GM23248 (cell line): Measurements from ENCODE around the gene ZNRD2. TPM values are rescaled to one million over a fixed set of nuclear protein-coding genes. Genes with fewer than 3 reads are reported as not detected.
A peak's percentile ranks its signal among the peaks of the same experiment; 100 is the strongest.

ENCODE experiments used
- DNase-seq: peaks from one replicate; pipeline ENCODE4 v3.0.0-alpha.2; 2015
- H2AFZ ChIP-seq: fragments of 200-600 bp; sonication (generic); 2 replicates; pipeline ENCODE4 v1.6.1; 2016; ENCODE audit warnings: antibody characterized with exemption
- H3F3A ChIP-seq: fragments of 200-600 bp; sonication (generic); 2 replicates; pipeline ENCODE4 v1.6.1; 2016; ENCODE audit warnings: mild to moderate bottlenecking, antibody characterized with exemption, mixed run types; ENCODE audit not compliant: insufficient read depth
- H3K27ac ChIP-seq: fragments of 200-600 bp; sonication (generic); 2 replicates; pipeline ENCODE4 v1.5.1; 2016; ENCODE audit warnings: mild to moderate bottlenecking
- H3K27me3 ChIP-seq: fragments of 200-600 bp; sonication (generic); replicated peaks from 2 replicates; pipeline ENCODE4 v1.6.1; 2016; ENCODE audit warnings: mild to moderate bottlenecking; ENCODE audit not compliant: insufficient read depth
- H3K36me3 ChIP-seq: fragments of 200-600 bp; sonication (generic); 2 replicates; pipeline ENCODE4 v1.6.1; 2016; ENCODE audit warnings: low read depth, mild to moderate bottlenecking
- H3K4me1 ChIP-seq: fragments of 200-600 bp; sonication (generic); 2 replicates; pipeline ENCODE4 v1.6.1; 2016; ENCODE audit warnings: mild to moderate bottlenecking; ENCODE audit not compliant: insufficient read depth
- H3K4me2 ChIP-seq: fragments of 200-600 bp; sonication (generic); one replicate; pipeline ENCODE4 v1.6.1; 2016; ENCODE audit warnings: mild to moderate bottlenecking; ENCODE audit not compliant: unreplicated experiment
- H3K4me3 ChIP-seq: fragments of 200-600 bp; sonication (generic); 2 replicates; pipeline ENCODE4 v1.5.1; 2016; ENCODE audit warnings: mild to moderate bottlenecking
- H3K79me2 ChIP-seq: fragments of 200-600 bp; sonication (generic); 2 replicates; pipeline ENCODE4 v1.6.1; 2016; ENCODE audit warnings: mild to moderate bottlenecking; ENCODE audit not compliant: insufficient read depth
- H3K9ac ChIP-seq: fragments of 200-600 bp; sonication (generic); 2 replicates; pipeline ENCODE4 v1.6.1; 2016; ENCODE audit warnings: mild to moderate bottlenecking
- H3K9me2 ChIP-seq: fragments of 200-600 bp; sonication (generic); 2 replicates; pipeline ENCODE4 v1.6.1; 2016; ENCODE audit warnings: mixed run types, mild to moderate bottlenecking, moderate library complexity; ENCODE audit not compliant: insufficient read depth
- H3K9me3 ChIP-seq: fragments of 200-600 bp; sonication (generic); one replicate; pipeline ENCODE4 v1.6.1; 2017; ENCODE audit warnings: low read depth
- H4K20me1 ChIP-seq: fragments of 200-600 bp; sonication (generic); 2 replicates; pipeline ENCODE4 v1.6.0; 2016; ENCODE audit not compliant: insufficient read depth
- EZH2 ChIP-seq: fragments of 200-600 bp; sonication (generic); IDR thresholded peaks from 2 replicates; pipeline ENCODE4 v1.6.1; 2018; ENCODE audit warnings: antibody characterized with exemption, mild to moderate bottlenecking; ENCODE audit not compliant: insufficient read depth, poor library complexity, severe bottlenecking
- EZH2phosphoT487 ChIP-seq: fragments of 200-600 bp; sonication (generic); IDR thresholded peaks from 2 replicates; pipeline ENCODE4 v1.6.1; 2018; ENCODE audit warnings: antibody characterized with exemption, moderate library complexity, mild to moderate bottlenecking, low read depth; ENCODE audit not compliant: insufficient read depth
- WGBS, 2 experiments: methylation state at CpG; one replicate each; pipeline ENCODE4 v1.1.6; 2015 to 2017; ENCODE audit warnings: low lambda C conversion rate in 2 of 2, low coverage in 1 of 2; ENCODE audit errors: missing lambda C conversion rate in 2 of 2; 5-methylcytosine and 5-hydroxymethylcytosine counted together
- in situ Hi-C: fragments of 300-500 bp; cut with MboI; formaldehyde crosslinking; loops from 2 replicates; pipeline ENCODE4 v1.15.0; 2020
- polyA plus RNA-seq: library from polyadenylated mRNA; unstranded; fragments of >200 nt; fragmentation: Nextera tagmentation; extraction: Ambion mirVana; gene quantifications from 2 replicates; pipeline ENCODE4 v1.2.1, GENCODE V29; 2016
- total RNA-seq: library from RNA; depleted of rRNA; stranded (reverse); fragments of >200 nt; shearing (Covaris generic); gene quantifications from 2 replicates; pipeline ENCODE4 v1.2.3, GENCODE V29; 2014

Gene ZNRD2
- total and polyA plus RNA-seq, 2 experiments from 2014 or later = 54.5 to 74.9 TPM

DNA sequence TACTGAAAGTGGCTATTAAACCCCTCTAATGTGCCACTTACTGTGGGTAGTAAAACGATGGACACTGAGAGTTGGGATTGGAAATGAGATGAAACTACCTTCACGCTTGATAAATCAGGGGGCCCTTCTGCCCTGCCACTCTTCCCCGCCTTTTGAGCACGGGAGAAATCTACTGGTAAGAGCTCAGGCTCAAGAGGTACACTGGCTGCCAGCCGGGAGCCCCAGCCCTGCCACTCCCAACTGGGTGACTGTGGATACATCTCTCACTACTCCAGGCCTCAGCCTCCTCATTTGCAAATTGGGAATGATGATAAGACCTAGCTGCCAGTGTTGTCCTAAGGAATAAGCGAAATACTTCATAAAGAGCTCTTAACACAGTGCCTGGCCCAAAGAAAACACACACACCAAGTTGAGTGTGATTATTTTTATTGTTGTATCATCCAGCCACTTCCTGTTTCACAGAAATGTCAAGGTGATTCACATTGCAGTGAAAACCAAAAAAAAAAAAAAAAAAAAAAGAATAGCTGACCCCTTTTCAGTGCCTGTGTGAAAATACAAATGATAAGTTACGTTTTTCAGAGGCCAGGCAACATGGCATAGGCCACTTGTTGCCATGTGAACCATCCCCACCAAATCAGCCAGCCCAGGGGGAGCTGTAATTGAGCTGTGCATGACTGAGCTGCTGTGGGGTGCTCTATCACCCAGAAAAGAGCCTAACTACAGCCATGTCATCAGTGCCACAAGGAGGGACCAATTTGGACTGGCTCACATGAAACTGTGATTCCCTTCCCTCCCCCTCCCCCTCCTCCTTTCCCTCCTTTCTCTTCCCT lies 4.4 kb upstream of the ZNRD2 start:
- 66 to 73% methylated on average over 7 of the region's 7 CpGs for WGBS, 2 experiments
- Histone ChIP-seq H2AFZ (no peak overlapping the region), H3K9me2 (no peaks in the 10 kb centered on the region), H3K9me3 (no peaks in the 10 kb centered on the region), H3K36me3 (no peaks in the 10 kb centered on the region), H3F3A (peaks cover 22% of the 10 kb centered on the region), H3K27me3 (no peaks in the 10 kb centered on the region), H3K79me2 (peaks cover 38% of the 10 kb centered on the region), H3K4me2 (no peak overlapping the region), H4K20me1 (no peaks in the 10 kb centered on the region), H3K4me1 (peaks cover 19% of the 10 kb centered on the region), H3K27ac (peak overlapping the region; percentile 46), H3K4me3 (no peak overlapping the region), H3K9ac (peak overlapping the region; percentile 3; the same call in 1 of the 2 replicates)
- in situ Hi-C loops = no loop called here
- TF ChIP-seq EZH2phosphoT487 (no peak), EZH2 (no peak)
- DNase-seq = peak; percentile 50

DNA sequence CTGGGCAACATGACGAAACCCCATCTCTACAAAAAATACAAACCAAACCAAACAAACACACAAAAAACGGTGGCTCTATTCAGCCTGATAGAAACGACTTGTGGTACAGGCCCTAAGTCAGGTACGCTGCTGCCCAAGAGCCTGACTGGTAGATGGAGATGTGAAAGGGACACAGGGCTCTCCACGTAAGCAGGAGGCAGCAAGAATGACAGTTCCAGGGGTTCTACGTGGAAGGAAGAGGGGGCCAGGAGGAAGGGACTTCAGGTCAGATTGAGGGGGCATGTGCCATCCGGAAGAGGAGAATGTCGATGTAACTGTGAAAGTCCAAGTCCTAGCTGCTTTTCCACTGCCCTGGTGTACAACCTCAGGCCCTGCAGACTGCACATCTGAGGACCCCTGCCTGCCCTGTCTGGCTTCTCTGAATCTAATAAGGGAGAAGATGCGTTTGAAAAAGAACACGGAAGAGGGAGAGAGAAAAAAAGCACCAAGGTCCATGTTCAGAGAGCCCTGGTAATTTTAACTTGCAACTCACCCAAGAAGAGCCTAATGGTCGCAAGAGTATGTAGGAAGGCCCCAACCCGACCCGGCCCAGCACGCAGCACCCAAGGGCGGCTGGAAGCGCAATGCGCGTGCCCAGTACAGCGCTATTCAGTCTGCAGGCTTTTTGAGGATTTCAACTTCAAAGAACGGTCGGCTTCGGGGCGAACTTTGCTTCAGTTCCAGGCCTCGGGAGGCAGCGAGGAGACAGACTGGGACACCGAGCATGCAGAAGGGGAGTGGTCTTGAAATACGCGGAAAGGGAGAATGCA lies 909 bp upstream of the ZNRD2 start:
- Histone ChIP-seq H3K27ac (peak overlapping the region; percentile 89), H3F3A (peaks cover 10% of the 10 kb centered on the region), H3K4me3 (peak overlapping the region; percentile 92), H3K36me3 (no peaks in the 10 kb centered on the region), H3K4me1 (peaks cover 37% of the 10 kb centered on the region), H2AFZ (peak overlapping the region; percentile 89), H3K9me3 (no peaks in the 10 kb centered on the region), H3K9me2 (no peaks in the 10 kb centered on the region), H3K4me2 (peak overlapping the region; percentile 87), H3K79me2 (peaks cover 60% of the 10 kb centered on the region), H3K9ac (peak overlapping the region; percentile 92), H4K20me1 (no peaks in the 10 kb centered on the region), H3K27me3 (no peaks in the 10 kb centered on the region)
- WGBS, 2 experiments = 8 to 9% methylated on average over 28 of the region's 28 CpGs
- peak; percentile 17 for DNase-seq
- TF ChIP-seq EZH2 = no peak
- no peak for TF ChIP-seq EZH2phosphoT487
- in situ Hi-C loops = no loop called here

DNA sequence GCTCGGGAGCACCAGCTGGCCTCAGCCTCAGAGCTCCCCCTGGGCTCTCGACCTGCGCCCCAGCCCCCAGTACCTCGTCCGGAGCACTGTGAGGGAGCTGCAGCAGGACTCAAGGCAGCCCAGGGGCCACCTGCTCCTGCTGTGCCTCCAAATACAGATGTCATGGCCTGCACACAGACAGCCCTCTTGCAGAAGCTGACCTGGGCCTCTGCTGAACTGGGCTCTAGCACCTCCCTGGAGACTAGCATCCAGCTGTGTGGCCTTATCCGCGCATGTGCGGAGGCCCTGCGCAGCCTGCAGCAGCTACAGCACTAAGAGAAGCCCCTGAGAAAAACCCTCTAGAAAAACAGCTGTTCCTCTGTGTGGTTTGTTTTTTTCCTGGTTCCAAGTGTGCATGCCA lies 1.1 kb downstream of the ZNRD2 start:
- no peaks in the 10 kb centered on the region for H3K36me3 ChIP-seq
- DNase-seq = no peak
- WGBS, 2 experiments = 64 to 70% methylated on average over 6 to 9 of the region's 9 CpGs
- H3K9ac ChIP-seq = peak overlapping the region; percentile 92
- peak overlapping the region; percentile 72 for H3K27ac ChIP-seq
- in situ Hi-C loops = no loop called here
- TF ChIP-seq EZH2phosphoT487 = no peak
- TF ChIP-seq EZH2 = no peak
- H3K4me3 ChIP-seq = peak overlapping the region; percentile 92
- H2AFZ ChIP-seq = no peak overlapping the region
- H3K4me2 ChIP-seq = peak overlapping the region; percentile 80
- H3K9me2 ChIP-seq = no peaks in the 10 kb centered on the region
- H3K27me3 ChIP-seq = no peaks in the 10 kb centered on the region
- H3F3A ChIP-seq = peaks cover 20% of the 10 kb centered on the region
- H3K9me3 ChIP-seq = no peaks in the 10 kb centered on the region
- peaks cover 37% of the 10 kb centered on the region for H3K4me1 ChIP-seq
- H4K20me1 ChIP-seq = no peaks in the 10 kb centered on the region
- H3K79me2 ChIP-seq = peaks cover 60% of the 10 kb centered on the region

DNA sequence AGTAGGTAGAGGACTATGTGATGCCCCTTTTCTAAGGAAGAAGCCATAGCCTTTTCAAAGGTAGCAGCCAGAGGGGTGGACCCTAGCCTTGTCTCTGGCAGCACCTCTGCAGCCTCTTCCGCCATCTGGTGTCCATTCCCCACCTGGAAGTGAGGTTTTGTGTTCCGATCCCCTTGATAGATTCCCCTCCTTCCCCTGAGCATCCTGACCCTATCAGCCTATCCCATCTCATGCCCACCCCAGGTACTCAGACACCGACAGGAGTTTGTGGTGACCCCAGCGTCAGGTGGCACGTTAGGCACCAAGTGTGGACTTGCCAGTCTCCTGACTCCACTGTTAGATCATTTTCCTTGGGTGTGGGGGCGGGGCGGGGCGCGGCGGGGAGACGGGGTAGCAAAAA lies 1.7 kb downstream of the ZNRD2 start:
- H3K4me3 ChIP-seq = peak overlapping the region; percentile 92
- 10 to 11% methylated on average over 11 of the region's 11 CpGs for WGBS, 2 experiments
- H3K27ac ChIP-seq = peak overlapping the region; percentile 72
- H3F3A ChIP-seq = peaks cover 20% of the 10 kb centered on the region
- peaks cover 60% of the 10 kb centered on the region for H3K79me2 ChIP-seq
- DNase-seq = peak; percentile 61
- H3K9me2 ChIP-seq = no peaks in the 10 kb centered on the region
- H3K27me3 ChIP-seq = no peaks in the 10 kb centered on the region
- no peak for TF ChIP-seq EZH2phosphoT487
- no peak for TF ChIP-seq EZH2
- no peaks in the 10 kb centered on the region for H4K20me1 ChIP-seq
- peak overlapping the region; percentile 80 for H3K4me2 ChIP-seq
- in situ Hi-C loops = no loop called here
- no peaks in the 10 kb centered on the region for H3K9me3 ChIP-seq
- no peak overlapping the region for H2AFZ ChIP-seq
- peak overlapping the region; percentile 92 for H3K9ac ChIP-seq
- peaks cover 40% of the 10 kb centered on the region for H3K4me1 ChIP-seq
- H3K36me3 ChIP-seq = no peaks in the 10 kb centered on the region
